NCI-H446 (cell line): ENCODE results near the gene RAP1GAP2.
A peak's percentile ranks its signal among the peaks of the same experiment; 100 is the strongest.
"Not testable (repeated sequence)": the region's sequence is repeated elsewhere in the genome, so short reads cannot be mapped to it uniquely, and the experiment has no call there.

Source experiments
- DNase-seq, 2 experiments: peaks; one replicate each; lab custom pipeline; 2025; lab: John Stamatoyannopoulos, UW

Gene RAP1GAP2

GRCh38 chr17:2996810-2997670 lies 200.8 kb downstream of the RAP1GAP2 start:
- no peak for DNase-seq

- DNase-seq = not testable (repeated sequence)
These were observed 202.2 kb downstream of the RAP1GAP2 start for GRCh38 chr17:2998469-2998901.

DNA sequence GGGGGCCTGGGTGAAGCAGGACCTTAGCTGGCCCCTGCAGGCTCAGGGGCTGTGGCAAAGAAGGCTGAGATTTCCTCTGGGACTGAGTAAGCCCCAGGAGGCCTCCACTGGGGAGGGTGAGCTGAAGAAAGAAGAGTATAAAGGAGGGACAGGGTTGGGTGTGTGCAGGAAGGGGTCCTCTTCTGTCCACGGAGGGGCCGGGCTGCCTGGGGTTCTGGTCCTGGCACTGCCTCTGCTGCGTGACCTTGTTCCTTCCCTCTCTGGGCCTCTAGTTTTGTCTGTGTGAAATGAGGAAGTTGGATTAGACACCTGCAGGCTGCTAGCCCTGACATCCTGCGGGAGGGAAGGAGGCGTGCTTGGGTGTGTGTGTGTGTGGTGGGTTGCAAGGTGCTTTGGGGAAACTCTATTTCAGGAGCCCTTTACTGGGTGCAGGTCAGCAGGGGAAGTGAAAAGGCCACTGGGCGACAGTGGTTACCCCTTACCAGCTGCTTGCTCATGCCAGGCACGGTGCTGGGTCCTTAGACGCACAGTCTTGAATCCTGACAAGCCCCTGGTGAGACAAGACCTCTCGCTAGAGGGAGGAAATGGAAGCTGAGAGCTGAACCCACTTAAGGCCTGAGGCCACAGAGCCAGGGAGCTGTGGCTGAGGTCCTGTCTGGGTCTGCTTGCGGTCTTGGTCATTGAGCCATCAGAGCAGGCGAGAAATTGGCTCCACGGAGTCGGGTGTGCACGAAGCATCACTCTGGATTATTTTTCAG lies 206.5 kb downstream of the RAP1GAP2 start:
- DNase-seq = no peak

- no peak for DNase-seq
These were observed 207.3 kb downstream of the RAP1GAP2 start for GRCh38 chr17:3003296-3004149.

GRCh38 chr17:3004150-3004801 lies 208.0 kb downstream of the RAP1GAP2 start:
- DNase-seq = peak; percentile 88 to 97

GRCh38 chr17:3004925-3005324 lies 208.7 kb downstream of the RAP1GAP2 start:
- DNase-seq = no peak

DNA sequence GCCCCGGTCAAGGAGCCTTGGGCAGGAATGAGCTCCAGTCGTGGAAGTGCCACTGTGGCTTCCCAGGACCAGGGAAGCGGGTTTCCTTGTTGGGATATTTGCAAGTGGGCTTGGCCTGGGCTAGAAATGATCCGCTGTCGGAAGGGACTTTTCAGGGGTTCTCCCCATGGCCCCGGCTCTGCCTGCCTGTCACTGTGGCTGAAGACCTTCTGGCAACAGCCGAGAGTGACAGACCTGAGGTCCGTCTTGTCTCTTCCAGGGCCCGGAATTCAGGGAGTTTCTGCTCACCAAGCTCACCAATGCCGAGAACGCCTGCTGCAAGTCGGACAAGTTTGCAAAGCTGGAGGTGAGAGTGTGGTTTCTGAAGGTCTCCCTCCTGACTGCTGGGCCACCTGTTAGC lies 209.5 kb downstream of the RAP1GAP2 start:
- no peak for DNase-seq

- no peak for DNase-seq
These were observed 210.6 kb downstream of the RAP1GAP2 start for GRCh38 chr17:3006801-3007200.

- no peak for DNase-seq
These were observed 211.4 kb downstream of the RAP1GAP2 start for GRCh38 chr17:3007651-3008121.

GRCh38 chr17:3008336-3009288 lies 212.4 kb downstream of the RAP1GAP2 start:
- no peak for DNase-seq

- no peak for DNase-seq
These were observed 213.2 kb downstream of the RAP1GAP2 start for GRCh38 chr17:3009411-3009920.

- no peak for DNase-seq
These were observed 215.7 kb downstream of the RAP1GAP2 start for GRCh38 chr17:3011891-3012290.

- peak; percentile 31 to 40 for DNase-seq
These were observed 216.8 kb downstream of the RAP1GAP2 start for GRCh38 chr17:3012926-3013581.

GRCh38 chr17:3015890-3016289 lies 219.7 kb downstream of the RAP1GAP2 start:
- no peak for DNase-seq

DNA sequence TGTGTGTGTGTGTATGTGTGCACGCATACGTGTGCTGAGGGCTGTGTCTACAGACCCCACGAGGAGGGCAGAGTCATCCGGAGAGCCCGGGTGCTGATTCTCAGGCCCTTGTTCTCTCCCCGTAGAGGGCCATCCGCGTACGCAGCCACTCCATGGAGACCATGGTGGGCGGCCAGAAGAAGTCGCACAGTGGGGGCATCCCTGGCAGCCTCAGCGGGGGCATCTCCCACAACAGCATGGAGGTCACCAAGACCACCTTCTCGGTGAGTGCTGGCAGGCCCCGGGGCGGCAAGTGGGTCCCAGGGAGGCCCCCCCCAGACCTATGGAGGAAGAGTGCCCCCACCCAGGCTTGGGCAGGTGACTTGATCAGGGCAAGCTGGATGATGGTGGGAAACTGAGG lies 221.7 kb downstream of the RAP1GAP2 start:
- no peak for DNase-seq

DNA sequence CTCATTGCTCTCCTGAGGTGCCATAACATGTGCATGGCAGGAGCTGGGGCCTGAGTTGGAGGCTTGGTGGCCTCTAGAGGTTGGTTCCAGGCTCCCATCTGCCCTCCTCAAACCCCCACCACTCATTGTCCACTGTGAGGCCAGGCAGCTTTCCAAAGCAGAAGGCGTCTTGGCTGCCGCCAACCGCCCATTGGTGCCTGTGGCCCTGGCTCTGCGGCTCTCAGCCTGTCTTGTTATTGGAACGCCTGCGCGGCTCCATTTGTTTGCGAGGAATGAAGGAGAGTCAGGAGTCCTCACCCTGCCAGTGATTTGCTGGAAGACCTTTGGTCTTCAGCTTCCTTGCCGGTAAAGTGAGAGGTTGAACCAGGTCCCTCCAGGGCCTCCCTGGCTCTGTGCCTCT lies 223.5 kb downstream of the RAP1GAP2 start:
- DNase-seq = no peak

DNA sequence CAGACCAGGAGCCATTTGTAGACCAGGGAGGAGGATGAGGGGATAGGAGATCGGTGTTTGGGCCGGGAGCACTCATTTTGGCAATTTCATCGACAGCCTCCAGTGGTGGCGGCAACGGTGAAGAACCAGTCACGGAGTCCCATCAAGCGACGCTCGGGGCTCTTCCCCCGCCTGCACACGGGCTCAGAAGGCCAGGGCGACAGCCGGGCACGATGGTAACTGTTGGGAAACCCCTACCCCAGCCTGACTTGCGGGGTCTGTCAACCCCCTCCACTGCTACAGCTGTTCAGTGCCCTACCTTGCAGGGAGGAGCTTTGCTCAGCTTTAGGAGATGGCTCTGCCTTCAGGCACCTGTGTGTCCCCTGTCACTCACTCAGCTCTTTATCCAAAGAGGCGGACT lies 224.1 kb downstream of the RAP1GAP2 start:
- DNase-seq = no peak

DNA sequence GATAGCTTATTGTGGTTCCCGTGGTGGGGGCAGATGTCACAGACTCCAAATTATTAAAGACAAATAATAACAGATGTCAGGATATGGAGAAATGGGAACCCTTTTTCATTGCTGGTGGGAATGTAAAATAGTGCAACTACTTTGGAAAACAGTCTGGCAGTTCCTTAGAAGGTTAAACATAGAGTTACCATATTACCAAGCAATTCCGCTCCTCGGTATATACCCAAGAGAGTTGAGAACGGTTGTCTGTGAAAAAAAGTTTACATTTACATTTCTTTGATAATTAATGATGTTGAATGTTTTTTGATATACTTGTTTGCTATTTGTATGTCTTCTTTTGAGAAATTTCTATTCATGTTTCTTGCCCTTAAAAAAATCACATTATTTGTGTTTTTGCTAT lies 226.0 kb downstream of the RAP1GAP2 start:
- DNase-seq = no peak

GRCh38 chr17:3024346-3024745 lies 228.1 kb downstream of the RAP1GAP2 start:
- DNase-seq = no peak
